ENCODE data around the gene HLA-DMA. TPM values are rescaled to one million over a fixed set of nuclear protein-coding genes. Genes with fewer than 3 reads are reported as not detected.
"Not testable (repeated sequence)": the region's sequence is repeated elsewhere in the genome, so short reads cannot be mapped to it uniquely, and the experiment has no call there.

Gene HLA-DMA
- total and polyA plus RNA-seq, 7 donors, result 16.3 to 131 (median 22.2) TPM

DNA sequence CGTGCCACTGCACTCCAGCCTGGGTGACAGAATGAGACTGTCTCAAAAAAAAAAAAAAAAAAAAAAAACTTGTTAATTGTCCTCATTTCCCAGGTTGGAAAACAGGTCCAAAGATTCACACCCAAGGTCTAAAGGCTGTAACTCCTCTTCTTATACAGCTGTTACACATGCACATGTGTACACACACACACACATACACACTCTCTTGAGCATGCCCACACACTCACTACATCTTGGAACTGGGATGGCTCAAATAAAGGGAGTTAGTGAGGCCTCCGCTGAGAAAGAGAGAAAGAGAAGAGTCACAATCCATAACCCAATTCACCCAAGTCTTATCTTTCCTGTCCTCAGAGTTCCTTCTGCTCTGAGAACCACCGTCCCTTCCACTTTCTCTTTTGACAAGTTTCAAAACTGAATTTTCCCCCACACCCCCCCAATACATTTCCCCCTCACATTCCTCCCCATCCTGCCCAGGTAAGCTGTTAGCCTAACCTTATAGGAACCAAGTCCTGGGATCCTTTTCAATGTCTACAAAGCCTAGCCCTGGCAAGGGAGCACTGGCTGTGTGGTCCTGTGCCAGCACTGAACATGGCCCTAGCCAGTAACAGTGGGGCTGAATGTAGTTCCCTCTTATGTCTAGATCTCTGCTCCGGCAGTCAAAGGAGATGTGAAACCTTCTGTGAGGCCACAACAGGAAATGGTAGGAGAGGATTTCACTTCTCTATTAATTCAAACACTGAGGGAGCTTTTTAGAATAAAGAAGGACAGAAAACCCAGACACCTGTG lies 8.8 kb downstream of the HLA-DMA start:
- Histone ChIP-seq H3K27ac (peak overlapping the region in 3 of 4 donors; percentile 5 to 33 (median 8)), H3K9me3 (no peaks in the 10 kb centered on the region), H3K4me3 (peak overlapping the region in 1 of 4 donors; percentile 7), H3K36me3 (no peaks in the 10 kb centered on the region), H3K4me1 (peaks cover 0 to 6% (median 3%) of the 10 kb centered on the region in 4 donors), H3K27me3 (no peaks in the 10 kb centered on the region)
- WGBS, 2 donors, result 51 to 81% methylated on average over 4 of the region's 4 CpGs
- intact Hi-C loops (cut with DNase I), result no loop called here
- no peak for DNase-seq
- no peak for TF ChIP-seq POLR2A (IDR thresholded peaks at IDR 0.05)
- no peak for TF ChIP-seq CTCF (IDR thresholded peaks at IDR 0.05)
- TF ChIP-seq EP300 (IDR thresholded peaks at IDR 0.05), result no peak
- TF ChIP-seq POLR2AphosphoS5 (IDR thresholded peaks at IDR 0.05), result peak in 2 of 4 donors; percentile 21 to 51

DNA sequence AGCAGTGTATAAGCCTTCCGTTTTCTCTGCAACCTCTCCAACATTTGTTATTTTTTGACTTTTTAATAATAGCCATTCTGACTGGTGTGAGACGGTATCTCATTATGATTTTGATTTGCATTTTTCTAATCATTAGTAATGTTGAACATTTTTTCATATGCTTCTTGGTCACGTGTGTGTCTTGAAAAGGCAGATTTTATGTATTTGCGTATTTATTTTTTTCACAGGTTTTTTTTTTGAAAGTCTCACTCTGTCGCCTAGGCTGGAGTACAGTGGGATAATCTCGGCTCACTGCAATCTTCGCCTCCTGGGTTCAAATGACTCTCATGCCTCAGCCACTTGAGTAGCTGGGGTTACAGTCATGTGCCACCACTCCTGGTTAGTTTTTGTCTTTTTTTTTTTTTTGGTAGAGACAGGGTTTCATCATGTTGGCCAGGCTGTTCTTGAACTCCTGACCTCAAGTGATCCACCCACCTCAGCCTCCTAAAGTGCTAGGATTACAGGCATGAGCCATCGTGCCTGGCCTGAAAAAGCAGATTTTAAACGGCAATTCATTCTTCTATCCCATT lies 10.3 kb downstream of the HLA-DMA start:
- H3K4me3 ChIP-seq; H3K9me3 ChIP-seq; H3K36me3 ChIP-seq; H3K27ac ChIP-seq; H3K27me3 ChIP-seq; DNase-seq; intact Hi-C loops (cut with DNase I); H3K4me1 ChIP-seq: not testable (repeated sequence)
- 80 to 88% methylated on average over 9 of the region's 9 CpGs for WGBS, 2 donors

DNA sequence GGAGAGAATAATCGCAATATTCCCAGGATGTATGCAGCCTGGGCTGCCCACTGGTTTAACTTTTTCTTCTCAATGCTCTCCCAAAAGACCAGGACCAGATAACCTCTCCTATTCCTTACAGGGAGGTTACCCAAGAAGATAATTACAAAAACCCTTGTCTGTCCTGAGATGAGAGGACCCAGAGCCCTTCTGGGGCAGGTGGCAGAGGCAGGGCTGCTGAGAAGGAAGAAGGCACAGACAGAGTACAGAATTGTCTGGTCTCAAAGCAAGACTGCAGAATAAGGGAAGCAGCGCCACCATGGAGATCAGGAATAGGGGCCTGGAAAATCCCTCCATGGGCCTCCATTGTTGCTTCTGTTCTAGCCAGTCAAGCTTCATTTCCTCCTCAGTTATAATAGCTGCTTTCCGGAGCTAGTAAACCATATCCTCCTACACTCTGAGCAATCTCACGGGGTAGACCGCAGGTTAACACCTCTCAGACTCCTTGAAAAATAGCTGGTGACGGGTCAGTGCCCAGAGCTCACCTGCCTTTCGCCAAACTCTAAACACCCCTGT lies 11.6 kb downstream of the HLA-DMA start:
- H3K36me3 ChIP-seq, result no peaks in the 10 kb centered on the region
- intact Hi-C loops (cut with DNase I), result no loop called here
- no peak for TF ChIP-seq EP300 (IDR thresholded peaks at IDR 0.05)
- TF ChIP-seq POLR2A (IDR thresholded peaks at IDR 0.05), result no peak
- no peak for TF ChIP-seq POLR2AphosphoS5 (IDR thresholded peaks at IDR 0.05)
- TF ChIP-seq CTCF (IDR thresholded peaks at IDR 0.05), result no peak
- H3K9me3 ChIP-seq, result no peaks in the 10 kb centered on the region
- 46 to 69% methylated on average over 7 of the region's 7 CpGs for WGBS, 2 donors
- no peak for DNase-seq
- H3K27ac ChIP-seq, result peak overlapping the region; percentile 53 to 66 (median 56)
- no peaks in the 10 kb centered on the region for H3K27me3 ChIP-seq
- H3K4me3 ChIP-seq, result no peak overlapping the region
- peaks cover 0 to 6% (median 3%) of the 10 kb centered on the region in 4 donors for H3K4me1 ChIP-seq

DNA sequence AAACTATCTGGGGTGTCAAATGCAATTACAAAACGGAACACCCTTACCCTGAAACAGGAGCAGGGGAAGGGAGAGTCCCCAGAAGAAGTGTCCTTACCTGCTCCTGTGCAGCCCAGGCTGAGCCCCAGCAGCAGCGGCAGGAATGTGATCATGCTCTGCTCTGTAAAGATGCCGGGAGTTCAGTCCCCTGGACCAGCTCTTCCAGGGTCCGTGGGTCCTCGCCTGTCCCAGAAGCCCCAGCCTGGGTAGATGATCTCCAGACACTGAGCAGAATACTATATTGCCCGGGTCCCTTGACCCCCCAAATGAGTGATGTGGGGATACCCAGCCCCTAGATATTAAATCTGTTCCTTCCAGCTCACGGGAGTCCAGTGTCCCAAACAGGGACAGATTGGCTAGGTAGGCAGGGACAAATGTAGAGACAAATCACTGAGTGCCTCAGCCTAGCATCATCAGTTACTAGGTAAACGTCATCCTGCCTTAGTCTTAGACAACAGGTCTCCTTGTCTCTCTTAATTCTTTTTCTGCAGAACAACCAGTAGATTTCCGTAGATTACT lies 12.2 kb downstream of the HLA-DMA start, which contains the start of gene HLA-DMB:
Gene HLA-DMB (minus strand): TSS at position 373 of the 558 bp plus-strand sequence. CDS start 221 bp downstream, at position 152.
- WGBS, 2 donors, result 5 to 14% methylated on average over 9 of the region's 9 CpGs
- Histone ChIP-seq H3K9me3 (no peaks in the 10 kb centered on the region), H3K4me3 (peak within 1 kb of the TSS; percentile 13 to 41 (median 37)), H3K4me1 (peaks cover 0 to 6% (median 3%) of the 10 kb centered on the region in 4 donors), H3K27ac (peak within 1 kb of the TSS; percentile 53 to 66 (median 56)), H3K36me3 (no peaks in the 10 kb centered on the region), H3K27me3 (no peaks in the 10 kb centered on the region)
- no peak for DNase-seq
- intact Hi-C loops (cut with DNase I), result no loop called here
- TF ChIP-seq POLR2AphosphoS5 (IDR thresholded peaks at IDR 0.05) (peak in 3 of 4 donors; percentile 21 to 64 (median 53)), POLR2A (IDR thresholded peaks at IDR 0.05) (peak in 1 of 2 donors; percentile 19), CTCF (IDR thresholded peaks at IDR 0.05) (no peak)

DNA sequence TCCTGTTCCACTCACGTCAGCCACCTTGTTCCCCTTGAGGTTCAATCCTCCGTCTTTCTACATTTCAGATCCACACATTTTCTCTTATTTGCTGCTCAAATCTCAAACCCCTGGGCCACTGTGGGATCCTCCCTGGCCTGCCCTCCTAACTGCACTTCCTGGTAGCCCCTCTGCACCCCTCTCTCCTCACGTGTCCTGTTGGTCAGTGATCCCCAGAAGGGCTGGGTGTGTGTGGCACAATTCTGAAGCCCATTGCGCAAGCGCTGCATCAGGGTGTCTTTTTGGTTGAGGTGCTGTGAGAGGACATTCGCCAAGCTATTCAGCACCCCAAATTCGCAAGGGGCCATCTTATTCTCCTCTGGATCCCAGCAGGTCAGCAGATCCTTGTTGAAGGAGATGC lies 14.4 kb downstream of the HLA-DMA start:
- no peaks in the 10 kb centered on the region for H3K27me3 ChIP-seq
- TF ChIP-seq EP300 (IDR thresholded peaks at IDR 0.05), result no peak
- no peak for TF ChIP-seq POLR2AphosphoS5 (IDR thresholded peaks at IDR 0.05)
- no peak for TF ChIP-seq CTCF (IDR thresholded peaks at IDR 0.05)
- no peak for TF ChIP-seq POLR2A (IDR thresholded peaks at IDR 0.05)
- peaks cover 0 to 6% (median 3%) of the 10 kb centered on the region in 4 donors for H3K4me1 ChIP-seq
- intact Hi-C loops (cut with DNase I), result no loop called here
- no peak overlapping the region for H3K4me3 ChIP-seq
- H3K27ac ChIP-seq, result no peak overlapping the region
- no peak for DNase-seq
- H3K36me3 ChIP-seq, result no peaks in the 10 kb centered on the region
- 89 to 90% methylated on average over 7 of the region's 7 CpGs for WGBS, 2 donors
- no peaks in the 10 kb centered on the region for H3K9me3 ChIP-seq

All from sigmoid colon (tissue), 7 donors.